ENCODE measurements around the gene WDR62.

DNA sequence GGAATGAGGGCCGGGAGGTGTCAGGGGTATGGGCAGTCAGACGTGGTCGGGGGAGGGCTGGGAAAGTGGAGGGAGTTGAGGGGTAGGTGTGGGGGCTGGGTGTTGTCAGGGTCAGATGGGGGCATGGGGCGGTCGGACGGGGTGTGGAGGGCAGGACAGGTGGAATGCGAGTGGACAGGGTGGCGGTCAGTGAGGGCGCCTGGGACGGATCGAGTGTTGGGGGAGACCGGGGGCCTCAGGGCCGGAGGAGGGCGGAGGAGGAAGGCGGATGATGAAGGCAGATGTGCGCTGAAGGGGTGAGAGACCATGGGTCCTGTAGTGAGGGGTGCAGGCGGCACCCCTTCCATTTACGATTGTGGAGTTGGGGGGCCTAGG, 66.3 kb downstream of the WDR62 start:
- TF ChIP-seq, protein P1, sequence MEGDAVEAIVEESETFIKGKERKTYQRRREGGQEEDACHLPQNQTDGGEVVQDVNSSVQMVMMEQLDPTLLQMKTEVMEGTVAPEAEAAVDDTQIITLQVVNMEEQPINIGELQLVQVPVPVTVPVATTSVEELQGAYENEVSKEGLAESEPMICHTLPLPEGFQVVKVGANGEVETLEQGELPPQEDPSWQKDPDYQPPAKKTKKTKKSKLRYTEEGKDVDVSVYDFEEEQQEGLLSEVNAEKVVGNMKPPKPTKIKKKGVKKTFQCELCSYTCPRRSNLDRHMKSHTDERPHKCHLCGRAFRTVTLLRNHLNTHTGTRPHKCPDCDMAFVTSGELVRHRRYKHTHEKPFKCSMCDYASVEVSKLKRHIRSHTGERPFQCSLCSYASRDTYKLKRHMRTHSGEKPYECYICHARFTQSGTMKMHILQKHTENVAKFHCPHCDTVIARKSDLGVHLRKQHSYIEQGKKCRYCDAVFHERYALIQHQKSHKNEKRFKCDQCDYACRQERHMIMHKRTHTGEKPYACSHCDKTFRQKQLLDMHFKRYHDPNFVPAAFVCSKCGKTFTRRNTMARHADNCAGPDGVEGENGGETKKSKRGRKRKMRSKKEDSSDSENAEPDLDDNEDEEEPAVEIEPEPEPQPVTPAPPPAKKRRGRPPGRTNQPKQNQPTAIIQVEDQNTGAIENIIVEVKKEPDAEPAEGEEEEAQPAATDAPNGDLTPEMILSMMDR (IDR thresholded peaks at IDR 0.05), result no peak
- TF ChIP-seq POLR2A (IDR thresholded peaks at IDR 0.05), result no peak
